Mesendoderm (in vitro differentiated cells): Measurements from ENCODE around the gene XKR7.

Experiments used
- DNase-seq: peaks from one replicate; pipeline ENCODE4 v3.0.0; 2013
- H2AK5ac ChIP-seq: 2 replicates; pipeline ENCODE4 v1.6.1; 2013; ENCODE audit warnings: low read length, inconsistent platforms
- H2BK120ac ChIP-seq: 2 replicates; pipeline ENCODE4 v1.6.1; 2013; ENCODE audit warnings: low read depth, mild to moderate bottlenecking, low read length, moderate library complexity, mixed read lengths
- H2BK15ac ChIP-seq: replicated peaks from 2 replicates; pipeline ENCODE4 v1.6.1; 2013; ENCODE audit warnings: low read depth, mild to moderate bottlenecking, moderate library complexity
- H2BK5ac ChIP-seq: 2 replicates; pipeline ENCODE4 v1.6.1; 2013; ENCODE audit warnings: low read length, inconsistent platforms
- H3K18ac ChIP-seq: 2 replicates; pipeline ENCODE4 v1.6.1; 2013; ENCODE audit warnings: mild to moderate bottlenecking, low read length, mixed read lengths
- H3K23ac ChIP-seq: one replicate; pipeline ENCODE4 v1.6.1; 2013; ENCODE audit warnings: low read length
- H3K27ac ChIP-seq: 2 replicates; pipeline ENCODE4 v1.5.1; 2013; ENCODE audit warnings: low read depth, mild to moderate bottlenecking, inconsistent platforms, low read length, moderate library complexity
- H3K27me3 ChIP-seq: 2 replicates; pipeline ENCODE4 v1.6.1; 2013; ENCODE audit warnings: low read length, control low read depth, mild to moderate bottlenecking, inconsistent platforms; ENCODE audit not compliant: insufficient read depth, poor library complexity
- H3K36me3 ChIP-seq: 2 replicates; pipeline ENCODE4 v1.6.1; 2013; ENCODE audit warnings: low read length, inconsistent platforms; ENCODE audit not compliant: control insufficient read depth, insufficient read depth
- H3K4ac ChIP-seq: one replicate; pipeline ENCODE4 v1.6.1; 2013; ENCODE audit warnings: low read depth, mild to moderate bottlenecking, low read length, moderate library complexity
- H3K4me1 ChIP-seq: 2 replicates; pipeline ENCODE4 v1.6.1; 2013; ENCODE audit warnings: low read depth, low read length, inconsistent platforms; ENCODE audit not compliant: control insufficient read depth
- H3K4me2 ChIP-seq: 2 replicates; pipeline ENCODE4 v1.6.1; 2013; ENCODE audit warnings: low read length
- H3K4me3 ChIP-seq: 2 replicates; pipeline ENCODE4 v1.5.1; 2013; ENCODE audit warnings: mild to moderate bottlenecking, low read length
- H3K56ac ChIP-seq: one replicate; pipeline ENCODE4 v1.6.1; 2013; ENCODE audit warnings: low read length
- H3K79me1 ChIP-seq: 2 replicates; pipeline ENCODE4 v1.6.1; 2013; ENCODE audit warnings: low read length, inconsistent platforms
- H3K79me2 ChIP-seq: 2 replicates; pipeline ENCODE4 v1.6.1; 2013; ENCODE audit warnings: mild to moderate bottlenecking, low read length; ENCODE audit not compliant: control insufficient read depth, insufficient read depth
- H3K9ac ChIP-seq: 2 replicates; pipeline ENCODE4 v1.6.1; 2013; ENCODE audit warnings: low read length, inconsistent platforms
- H4K5ac ChIP-seq: one replicate; pipeline ENCODE4 v1.6.1; 2013; ENCODE audit warnings: low read length
- H4K8ac ChIP-seq: one replicate; pipeline ENCODE4 v1.6.1; 2013; ENCODE audit warnings: low read depth, mild to moderate bottlenecking, control low read depth, low read length, moderate library complexity
- WGBS: extraction: QIAGEN DNeasy Blood & Tissue Kit; methylation state at CpG from one replicate; pipeline ENCODE4 v1.1.7; 2013; ENCODE audit warnings: low lambda C conversion rate, missing lambda C conversion rate; ENCODE audit not compliant: insufficient coverage; ENCODE audit errors: extremely low coverage; 5-methylcytosine and 5-hydroxymethylcytosine counted together

Gene XKR7

GRCh38 chr20:31936420-31936819 lies 31.5 kb upstream of the XKR7 start:
- Histone ChIP-seq H2AK5ac (no peak overlapping the region), H3K9ac (no peak overlapping the region), H3K4me3 (no peak overlapping the region), H4K8ac (no peak overlapping the region), H3K18ac (no peak overlapping the region), H3K4me2 (no peak overlapping the region), H3K4ac (no peak overlapping the region), H3K36me3 (no peaks in the 10 kb centered on the region), H3K79me1 (no peaks in the 10 kb centered on the region), H3K4me1 (no peaks in the 10 kb centered on the region), H3K23ac (no peak overlapping the region), H3K27ac (no peak overlapping the region), H3K79me2 (no peaks in the 10 kb centered on the region), H2BK15ac (no peak overlapping the region), H4K5ac (no peak overlapping the region), H2BK5ac (no peak overlapping the region), H3K56ac (no peak overlapping the region), H2BK120ac (no peak overlapping the region), H3K27me3 (no peaks in the 10 kb centered on the region)
- DNase-seq, result no peak
- no CpG with 5 or more reads among the region's 4 CpGs for WGBS

DNA sequence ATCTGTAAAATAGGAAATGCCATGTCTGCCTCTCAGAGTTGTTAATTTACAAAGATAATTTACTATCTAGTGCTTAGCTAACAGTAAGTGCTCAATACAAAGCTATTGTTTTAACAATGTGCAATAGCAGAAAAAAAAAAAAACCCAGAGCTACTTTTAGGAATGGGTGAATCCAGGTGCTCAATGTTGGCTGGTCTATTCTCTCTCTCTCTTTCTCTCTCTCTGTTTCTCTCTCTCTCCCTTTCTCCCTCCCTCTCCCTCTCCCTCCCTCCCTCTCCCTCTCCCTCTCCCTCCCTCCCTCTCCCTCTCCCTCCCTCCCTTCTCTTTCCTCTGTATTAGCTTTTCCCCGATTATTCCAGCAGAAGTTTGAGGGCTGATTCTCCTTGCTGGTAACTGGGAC lies 30.1 kb upstream of the XKR7 start:
- Histone ChIP-seq H3K4me1 (no peaks in the 10 kb centered on the region), H4K8ac (no peak overlapping the region), H3K79me2 (no peaks in the 10 kb centered on the region), H3K36me3 (no peaks in the 10 kb centered on the region), H3K56ac (no peak overlapping the region), H2BK120ac (no peak overlapping the region), H3K79me1 (no peaks in the 10 kb centered on the region), H3K18ac (no peak overlapping the region), H2BK15ac (no peak overlapping the region), H3K23ac (no peak overlapping the region), H3K4me2 (no peak overlapping the region), H2BK5ac (no peak overlapping the region), H3K4ac (no peak overlapping the region), H2AK5ac (no peak overlapping the region), H4K5ac (no peak overlapping the region), H3K9ac (no peak overlapping the region), H3K27me3 (no peaks in the 10 kb centered on the region), H3K27ac (no peak overlapping the region), H3K4me3 (no peak overlapping the region)
- DNase-seq, result no peak
- no CpG with 5 or more reads among the region's 1 CpG for WGBS

- Histone ChIP-seq H4K8ac (no peak overlapping the region), H3K27ac (no peak overlapping the region), H3K79me2 (no peaks in the 10 kb centered on the region), H2BK120ac (no peak overlapping the region), H3K23ac (no peak overlapping the region), H4K5ac (no peak overlapping the region), H2BK5ac (no peak overlapping the region), H3K79me1 (no peaks in the 10 kb centered on the region), H3K18ac (no peak overlapping the region), H2AK5ac (no peak overlapping the region), H2BK15ac (no peak overlapping the region), H3K56ac (no peak overlapping the region), H3K36me3 (no peaks in the 10 kb centered on the region), H3K4me3 (no peak overlapping the region), H3K4me2 (no peak overlapping the region), H3K4ac (no peak overlapping the region), H3K9ac (no peak overlapping the region), H3K27me3 (no peaks in the 10 kb centered on the region), H3K4me1 (no peaks in the 10 kb centered on the region)
- DNase-seq, result no peak
- WGBS, result no CpG with 5 or more reads among the region's 2 CpGs
Observed at GRCh38 chr20:31939661-31940060, 28.3 kb upstream of the XKR7 start.

- Histone ChIP-seq H3K4me2 (no peak overlapping the region), H4K5ac (no peak overlapping the region), H4K8ac (no peak overlapping the region), H3K56ac (no peak overlapping the region), H3K79me1 (no peaks in the 10 kb centered on the region), H3K23ac (no peak overlapping the region), H3K9ac (no peak overlapping the region), H3K18ac (no peak overlapping the region), H3K4ac (no peak overlapping the region), H2BK120ac (no peak overlapping the region), H3K27ac (no peak overlapping the region), H3K36me3 (peaks cover 7% of the 10 kb centered on the region), H3K4me1 (no peaks in the 10 kb centered on the region), H2AK5ac (no peak overlapping the region), H3K27me3 (no peaks in the 10 kb centered on the region), H2BK5ac (no peak overlapping the region), H3K79me2 (no peaks in the 10 kb centered on the region), H2BK15ac (no peak overlapping the region), H3K4me3 (no peak overlapping the region)
- no CpG with 5 or more reads among the region's 2 CpGs for WGBS
- DNase-seq, result no peak
Observed at GRCh38 chr20:31943052-31943471, 24.9 kb upstream of the XKR7 start.

GRCh38 chr20:31945319-31945718 lies 22.6 kb upstream of the XKR7 start:
- no peaks in the 10 kb centered on the region for H3K27me3 ChIP-seq
- H3K4me1 ChIP-seq, result no peaks in the 10 kb centered on the region
- peaks cover 14% of the 10 kb centered on the region for H3K36me3 ChIP-seq
- H2BK5ac ChIP-seq, result no peak overlapping the region
- H3K56ac ChIP-seq, result no peak overlapping the region
- no peak overlapping the region for H3K4me3 ChIP-seq
- H2BK15ac ChIP-seq, result no peak overlapping the region
- WGBS, result no CpG with 5 or more reads among the region's 4 CpGs
- no peak overlapping the region for H3K9ac ChIP-seq
- no peak overlapping the region for H3K23ac ChIP-seq
- H3K27ac ChIP-seq, result no peak overlapping the region
- no peak overlapping the region for H2AK5ac ChIP-seq
- H2BK120ac ChIP-seq, result no peak overlapping the region
- peaks cover 4% of the 10 kb centered on the region for H3K79me2 ChIP-seq
- H3K79me1 ChIP-seq, result peaks cover 11% of the 10 kb centered on the region
- no peak overlapping the region for H3K4ac ChIP-seq
- no peak for DNase-seq
- H3K18ac ChIP-seq, result no peak overlapping the region
- H3K4me2 ChIP-seq, result no peak overlapping the region
- no peak overlapping the region for H4K8ac ChIP-seq
- no peak overlapping the region for H4K5ac ChIP-seq

DNA sequence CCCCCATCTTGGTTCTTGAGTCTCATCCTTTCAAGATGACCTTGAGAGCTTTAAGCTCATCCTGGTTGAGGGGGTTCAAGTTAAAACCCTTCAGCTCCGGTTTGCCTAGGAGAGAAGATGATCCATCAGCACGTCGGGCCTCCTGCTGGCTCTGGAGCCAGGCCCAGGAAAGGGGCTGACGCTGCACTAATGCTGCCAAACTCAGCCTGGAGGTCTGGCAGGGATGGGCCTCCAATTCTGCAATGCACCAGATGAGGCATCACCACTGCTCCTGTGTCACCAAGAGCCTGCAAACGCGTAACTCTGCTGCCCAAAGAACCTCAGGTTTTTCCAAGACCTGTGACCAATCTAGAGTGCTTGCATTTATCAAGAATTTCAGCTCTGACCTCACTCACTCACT lies 22.2 kb upstream of the XKR7 start:
- H3K4me2 ChIP-seq, result no peak overlapping the region
- H4K8ac ChIP-seq, result no peak overlapping the region
- H3K79me1 ChIP-seq, result peaks cover 15% of the 10 kb centered on the region
- H2BK120ac ChIP-seq, result no peak overlapping the region
- no peak overlapping the region for H2AK5ac ChIP-seq
- no peak overlapping the region for H2BK15ac ChIP-seq
- H3K27ac ChIP-seq, result no peak overlapping the region
- no peak overlapping the region for H2BK5ac ChIP-seq
- peaks cover 14% of the 10 kb centered on the region for H3K36me3 ChIP-seq
- peaks cover 9% of the 10 kb centered on the region for H3K79me2 ChIP-seq
- no peak overlapping the region for H3K56ac ChIP-seq
- H4K5ac ChIP-seq, result no peak overlapping the region
- DNase-seq, result no peak
- peaks cover 2% of the 10 kb centered on the region for H3K4me1 ChIP-seq
- no peak overlapping the region for H3K18ac ChIP-seq
- no peaks in the 10 kb centered on the region for H3K27me3 ChIP-seq
- WGBS, result no CpG with 5 or more reads among the region's 6 CpGs
- H3K9ac ChIP-seq, result no peak overlapping the region
- no peak overlapping the region for H3K23ac ChIP-seq
- H3K4ac ChIP-seq, result no peak overlapping the region
- no peak overlapping the region for H3K4me3 ChIP-seq
